Raji (cell line): Measurements from ENCODE around the gene FGFR2.

Experiments
- POLR2A ChIP-seq: IDR thresholded peaks from 2 replicates; pipeline ENCODE4 v1.6.1; 2011; ENCODE audit warnings: low read depth, low read length, control low read depth; ENCODE audit not compliant: insufficient read depth

The FGFR2 gene

DNA sequence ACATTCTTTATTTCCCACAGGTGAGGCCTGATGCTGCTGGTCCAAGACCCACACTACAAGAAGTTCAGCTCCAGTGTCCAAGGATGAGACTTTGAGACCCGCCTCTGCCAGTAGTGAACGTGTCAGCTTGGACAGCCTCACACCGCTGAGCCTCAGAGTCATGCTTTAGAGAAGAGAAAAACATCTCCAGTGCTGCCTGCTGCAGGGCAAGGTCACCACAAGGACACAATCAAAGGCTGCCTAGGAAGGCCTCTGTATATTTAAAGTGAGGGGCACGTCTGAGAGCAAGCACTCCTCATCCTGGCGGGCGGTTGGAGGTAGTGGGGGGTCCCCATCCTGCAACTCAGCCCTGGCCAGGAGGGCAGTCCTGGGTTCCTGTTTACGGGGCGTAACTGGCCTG, 19.3 kb downstream of the FGFR2 start:
- no peak for TF ChIP-seq POLR2A

DNA sequence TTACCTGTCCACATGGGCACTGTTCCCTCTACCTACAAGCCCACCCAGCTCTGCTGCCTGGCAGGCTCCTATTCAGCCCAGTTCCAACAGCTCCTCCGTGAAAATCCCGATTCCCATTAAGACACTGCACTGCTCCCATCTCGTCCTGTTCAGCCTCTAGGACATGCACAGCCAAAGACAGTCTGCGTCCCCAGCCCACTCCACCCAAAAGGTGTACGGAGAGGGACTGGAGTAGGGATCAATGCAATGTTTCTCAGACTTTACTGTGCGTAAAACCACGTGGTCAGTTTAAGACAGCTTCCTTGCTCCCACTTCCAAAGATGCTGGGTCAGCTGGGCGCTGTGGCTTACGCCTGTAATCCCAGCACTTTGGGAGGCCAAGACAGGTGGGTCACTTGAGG, 19.9 kb downstream of the FGFR2 start:
- no peak for TF ChIP-seq POLR2A

DNA sequence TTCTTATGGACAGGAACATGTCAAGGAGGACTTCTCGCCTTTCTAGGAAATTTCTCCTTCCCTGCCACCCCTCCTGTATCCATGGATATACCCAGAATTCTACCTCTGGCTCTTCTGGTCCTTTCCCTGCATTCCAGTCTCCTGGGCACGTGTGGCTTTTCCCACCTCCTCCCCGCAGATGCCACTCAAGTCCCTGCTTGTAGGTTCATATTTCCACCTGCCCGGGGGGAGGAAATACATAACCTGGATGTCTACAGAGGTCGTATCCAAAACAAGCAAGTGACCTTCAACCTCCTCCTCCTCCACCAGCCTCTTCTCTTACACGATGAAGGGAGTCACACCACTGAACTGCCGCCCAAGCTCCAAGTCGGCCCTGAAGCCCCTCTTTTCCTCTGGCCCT, 20.7 kb downstream of the FGFR2 start:
- no peak for TF ChIP-seq POLR2A

DNA sequence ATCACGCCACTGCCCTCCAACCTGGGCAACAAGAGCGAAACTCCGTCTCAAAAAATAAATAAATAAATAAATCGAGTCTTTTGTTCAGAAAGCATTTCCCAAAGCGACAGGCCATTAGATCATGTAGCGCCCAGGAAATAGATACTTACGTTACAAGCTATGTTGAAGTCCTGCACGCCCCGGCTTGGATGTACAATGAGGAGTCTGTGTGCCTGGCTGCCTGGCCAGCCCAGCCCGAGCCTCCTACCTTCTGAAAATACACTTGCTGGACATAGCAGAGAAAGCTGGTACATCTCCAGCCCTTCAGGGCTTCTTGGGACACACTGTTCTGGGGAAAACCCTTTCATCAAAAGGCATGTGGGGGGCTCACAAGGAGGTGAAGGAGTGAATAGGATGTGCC, 22.1 kb downstream of the FGFR2 start:
- no peak for TF ChIP-seq POLR2A

DNA sequence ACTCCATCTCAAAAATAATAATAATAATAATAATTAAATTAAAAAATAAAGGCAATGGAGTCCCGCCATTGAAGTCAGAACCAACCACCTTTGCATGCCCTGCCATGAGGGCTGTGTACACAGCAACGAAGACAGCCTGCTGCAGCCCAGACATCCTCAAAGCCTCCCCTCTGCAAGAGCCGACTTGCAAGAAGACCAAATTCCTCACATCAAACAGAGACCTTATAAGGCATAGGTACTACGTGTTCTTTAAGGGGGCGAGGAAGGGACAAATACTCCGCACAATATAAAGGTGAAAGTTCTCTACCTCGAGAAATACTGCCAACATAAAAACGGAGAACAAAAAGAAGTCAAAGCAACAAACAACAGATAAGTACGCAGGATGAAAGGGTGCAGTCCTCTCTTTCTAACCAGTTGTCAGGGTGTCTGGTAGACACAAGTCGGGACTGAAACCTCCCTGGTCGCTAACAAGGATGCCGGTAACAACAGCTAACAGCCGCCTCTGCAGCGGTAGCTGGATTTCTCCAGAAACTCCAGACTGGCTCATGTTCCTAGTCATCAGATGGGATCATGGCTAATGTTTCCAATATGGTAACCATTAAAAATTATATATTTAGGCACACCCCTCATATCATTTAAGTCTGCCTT, 23.6 kb downstream of the FGFR2 start:
- TF ChIP-seq POLR2A: no peak

DNA sequence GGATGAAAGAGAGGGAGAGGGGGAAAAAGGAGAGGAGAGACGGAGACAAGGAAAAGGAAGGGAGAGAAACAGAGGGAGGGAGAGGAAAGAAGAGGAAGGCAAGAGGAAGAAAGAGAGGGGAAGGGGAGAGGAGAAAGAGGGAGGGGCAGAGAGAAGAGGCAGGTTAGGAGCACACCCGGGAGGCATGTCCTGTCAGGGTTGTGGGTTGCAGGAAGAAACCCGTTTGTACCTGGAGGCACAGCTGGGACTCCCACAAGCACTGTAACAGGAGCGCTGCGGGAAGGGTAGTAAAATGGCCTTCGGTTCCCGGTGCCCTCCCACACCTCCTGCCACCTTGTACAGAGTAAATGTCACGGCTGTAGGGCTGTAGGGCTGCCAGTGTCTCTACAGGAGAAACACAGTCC, 24.7 kb downstream of the FGFR2 start:
- no peak for TF ChIP-seq POLR2A

DNA sequence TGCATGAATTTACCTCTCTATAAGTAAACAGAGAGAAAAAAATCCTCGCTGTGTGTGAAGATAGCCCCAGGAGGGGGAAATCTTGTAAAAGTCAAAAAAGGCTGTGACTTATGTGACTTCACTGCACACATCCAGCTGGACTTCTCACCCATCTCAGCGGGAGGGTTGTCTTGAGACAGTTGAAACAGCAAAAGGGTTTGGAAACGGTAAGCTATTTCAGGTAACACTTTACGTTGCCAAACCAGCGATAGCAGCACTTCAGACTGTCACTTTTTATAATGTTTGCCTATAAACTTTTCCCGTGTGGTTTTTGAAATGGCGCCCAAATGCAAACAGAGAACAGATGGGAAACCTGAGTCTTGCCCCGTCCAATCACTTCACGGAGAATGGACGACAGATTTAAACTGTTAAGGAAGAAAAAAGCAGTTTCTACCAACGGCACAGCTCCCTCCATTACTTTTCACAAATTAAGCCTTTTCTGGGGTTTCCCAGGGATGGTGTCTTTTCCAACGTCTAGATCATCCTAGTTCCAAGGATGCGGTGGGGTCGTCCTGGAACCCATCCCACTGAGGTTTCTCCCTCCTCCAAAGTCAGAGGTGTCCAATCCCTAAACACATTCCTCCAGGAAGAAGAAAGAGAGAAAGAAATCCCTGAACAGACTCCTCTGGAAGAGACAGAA, 25.2 kb downstream of the FGFR2 start:
- no peak for TF ChIP-seq POLR2A

DNA sequence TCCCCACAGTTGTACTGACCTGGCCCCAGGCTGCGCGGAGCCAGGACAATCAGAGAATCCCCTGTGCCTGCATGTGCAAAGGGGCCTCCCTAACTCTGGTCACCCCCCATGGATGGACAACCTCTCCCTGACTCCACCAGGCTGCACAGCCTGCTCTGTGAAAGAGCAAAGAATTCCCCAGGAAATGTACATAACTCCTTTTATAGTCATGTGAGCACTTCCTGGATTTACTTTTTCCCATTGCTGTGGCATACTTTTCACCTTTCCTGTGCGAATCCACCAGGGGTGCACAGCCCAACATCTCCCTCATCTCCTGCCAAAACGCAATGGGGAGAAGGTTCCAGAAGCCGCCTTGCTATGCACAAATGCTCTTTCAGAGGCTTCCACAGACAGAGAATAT, 27.9 kb downstream of the FGFR2 start:
- TF ChIP-seq POLR2A: no peak

DNA sequence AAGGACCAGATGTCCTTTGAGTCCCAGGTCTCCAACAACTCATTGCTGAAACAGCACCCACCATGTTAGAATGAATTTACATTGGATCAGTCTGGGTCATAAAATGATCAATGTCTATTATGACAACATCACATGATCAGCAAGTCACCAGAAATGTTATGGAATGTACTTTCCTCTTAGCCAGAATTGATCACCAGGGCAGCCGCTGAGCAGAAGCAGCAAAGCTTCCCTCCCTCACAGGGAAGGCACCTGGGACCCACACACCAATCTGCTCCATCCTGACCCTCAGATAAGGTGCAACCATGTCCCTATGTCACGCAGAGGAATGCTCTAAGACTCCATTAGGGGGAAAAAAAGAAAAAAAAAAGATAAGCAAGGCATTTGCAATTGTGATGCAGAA, 30.0 kb downstream of the FGFR2 start:
- no peak for TF ChIP-seq POLR2A

DNA sequence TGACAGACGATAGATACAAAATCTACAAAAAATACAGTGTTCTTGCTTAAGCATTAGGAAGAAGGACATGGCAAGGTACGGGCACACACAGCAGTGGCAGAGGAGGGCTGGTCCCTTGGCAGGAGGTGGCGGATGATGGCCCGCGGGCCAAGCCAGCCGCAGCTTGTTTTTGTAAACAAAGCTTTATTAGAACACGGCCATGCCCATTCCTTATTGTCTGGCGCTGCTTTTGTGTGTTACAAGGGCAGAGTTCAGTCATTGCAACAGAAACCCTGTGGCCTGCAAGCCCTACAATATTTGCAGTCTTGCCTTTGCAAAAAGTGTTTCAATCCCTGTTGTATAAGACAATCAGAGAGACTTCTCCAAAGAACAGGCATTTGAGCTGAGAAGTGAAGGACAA, 30.7 kb downstream of the FGFR2 start:
- no peak for TF ChIP-seq POLR2A

DNA sequence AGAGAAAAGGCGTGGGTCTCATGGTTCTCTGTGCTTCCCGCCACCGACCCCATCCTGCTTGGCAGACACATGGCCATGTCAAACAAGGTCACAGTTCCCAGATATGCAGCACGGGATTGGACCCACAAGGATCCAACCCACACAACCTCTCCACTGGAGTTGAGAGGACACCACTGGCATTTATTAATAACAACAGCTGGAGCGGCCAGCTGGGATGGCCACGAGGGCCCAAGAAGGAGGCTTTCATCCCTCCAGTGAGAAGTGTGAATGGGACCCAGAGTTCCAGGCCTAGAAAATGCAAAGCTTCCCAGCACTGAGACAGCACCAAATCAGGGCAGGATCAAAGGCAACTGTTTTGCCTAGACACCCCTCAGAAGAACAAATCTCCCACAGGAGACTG, 31.5 kb downstream of the FGFR2 start:
- TF ChIP-seq POLR2A: no peak

DNA sequence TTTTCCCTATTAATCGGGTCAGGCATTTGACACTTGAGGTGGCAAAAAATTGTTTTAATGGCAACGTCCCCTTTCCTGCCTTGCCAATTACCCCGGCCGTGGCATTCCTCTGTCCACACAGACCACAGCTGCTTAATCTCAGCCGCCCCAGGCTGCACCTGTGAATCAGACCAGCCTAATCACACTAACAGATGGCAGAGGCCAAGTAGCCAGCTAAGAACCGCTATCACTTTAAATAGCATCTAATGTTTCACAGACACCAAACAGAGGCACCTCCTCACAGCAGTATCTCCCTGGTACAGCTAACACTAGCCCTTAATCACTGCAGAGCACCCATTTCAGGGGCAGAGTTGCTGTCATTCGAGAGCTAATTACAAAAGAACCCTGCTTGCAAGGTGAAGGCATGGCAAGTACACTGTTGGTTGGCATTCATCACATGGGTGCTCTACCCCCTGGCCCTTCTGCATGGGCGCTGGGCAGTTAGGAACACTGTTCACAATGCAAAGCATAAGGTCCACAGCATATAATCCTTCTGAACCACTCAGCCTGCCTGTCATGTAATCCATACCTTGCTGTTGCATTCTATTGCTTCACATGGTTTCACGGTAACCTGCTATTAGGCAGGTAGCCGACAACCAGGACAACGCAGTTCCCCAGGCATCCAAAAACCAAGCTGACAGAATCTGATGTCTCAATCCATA, 38.8 kb downstream of the FGFR2 start:
- TF ChIP-seq POLR2A: no peak

DNA sequence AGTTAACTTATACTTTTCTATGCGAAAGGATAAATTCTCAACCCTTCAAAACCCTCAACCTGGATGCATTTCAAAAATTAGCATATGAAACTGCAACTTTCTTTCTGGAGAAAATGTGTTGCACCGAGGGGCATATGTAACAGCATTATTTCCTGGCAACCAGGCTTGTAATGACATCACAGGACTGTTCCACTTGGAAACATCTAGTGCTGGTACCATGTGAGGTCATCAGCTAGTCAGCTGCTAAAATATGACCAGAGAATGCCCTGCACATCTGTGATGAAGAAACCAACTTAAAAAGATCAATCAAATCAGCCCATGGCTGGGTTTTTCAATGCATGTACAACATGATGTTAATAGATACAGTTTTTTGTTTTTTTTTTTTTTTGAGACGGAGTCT, 40.0 kb downstream of the FGFR2 start:
- TF ChIP-seq POLR2A: no peak

DNA sequence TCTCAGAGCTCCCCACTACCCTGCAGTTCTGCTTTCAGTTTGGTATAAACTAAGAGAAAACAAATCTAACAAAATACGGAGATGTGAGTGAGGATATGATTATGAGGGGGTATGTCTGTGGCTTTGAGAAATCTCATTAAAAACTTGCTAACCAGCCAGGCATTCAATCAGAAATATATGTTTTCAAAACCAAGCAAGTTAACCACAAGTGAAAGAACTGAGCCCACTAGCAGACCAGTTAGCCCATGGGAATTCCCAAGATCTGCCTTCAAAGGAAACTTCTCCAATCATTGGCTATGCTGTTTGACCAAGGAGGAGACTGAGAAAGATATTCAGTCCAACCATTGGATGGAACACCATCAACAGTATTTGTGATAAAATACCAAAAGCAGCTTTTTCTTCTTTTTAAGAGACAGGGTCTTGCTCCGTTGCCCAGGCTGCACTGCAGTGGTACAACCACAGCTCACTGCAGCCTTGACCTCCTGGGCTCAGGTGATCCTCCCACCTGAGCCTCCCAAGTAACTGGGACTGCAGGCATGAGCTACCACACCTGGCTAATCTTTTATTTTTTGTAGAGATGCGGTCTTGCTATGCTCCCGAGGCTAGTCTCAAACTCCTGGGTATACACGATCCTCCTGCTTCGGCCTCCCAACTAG, 41.2 kb downstream of the FGFR2 start:
- TF ChIP-seq POLR2A: no peak

DNA sequence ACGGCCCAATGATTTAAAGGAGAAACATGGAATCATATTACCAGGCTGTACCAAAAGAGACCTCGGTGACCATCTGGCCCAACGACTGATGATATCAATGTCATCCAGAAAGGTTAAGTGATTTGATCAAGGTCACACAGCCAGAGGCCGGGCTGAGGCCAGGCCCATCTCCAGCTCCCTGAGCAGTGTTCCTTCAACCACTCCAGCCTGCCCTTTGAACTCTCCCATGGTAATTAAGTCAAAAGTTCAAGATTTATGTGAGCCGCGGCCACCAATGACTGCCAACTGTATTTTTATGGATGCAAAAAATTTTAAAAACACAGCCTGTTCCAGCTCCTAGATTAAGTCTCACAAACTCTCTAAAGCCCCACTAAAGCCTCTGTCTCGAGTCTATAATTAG, 41.8 kb downstream of the FGFR2 start:
- no peak for TF ChIP-seq POLR2A
